Activated T-cell treated with anti-CD3 and anti-CD28 coated beads, Interleukin-2, amount 50 U/mL, for 24 hours (primary cell): ENCODE measurements around the gene TMEM256.
"Not testable (repeated sequence)": the region's sequence is repeated elsewhere in the genome, so short reads cannot be mapped to it uniquely, and the experiment has no call there.

Experiments used
- DNase-seq: peaks from one replicate; pipeline ENCODE4 v3.0.0-alpha.2; 2020
- H3K27ac Mint-ChIP-seq: 2 replicates; pipeline ENCODE4 v1.8.0; 2020; ENCODE audit warnings: mild to moderate bottlenecking, mixed read lengths
- H3K27me3 Mint-ChIP-seq: 2 replicates; pipeline ENCODE4 v1.8.0; 2020; ENCODE audit warnings: mixed read lengths
- H3K36me3 Mint-ChIP-seq: 2 replicates; pipeline ENCODE4 v1.8.0; 2020; ENCODE audit warnings: low read depth, mixed read lengths
- H3K4me1 Mint-ChIP-seq: 2 replicates; pipeline ENCODE4 v1.8.0; 2020; ENCODE audit warnings: low read depth, mixed read lengths
- H3K4me3 Mint-ChIP-seq: 2 replicates; pipeline ENCODE4 v1.8.0; 2020; ENCODE audit warnings: mild to moderate bottlenecking, moderate library complexity, mixed read lengths
- H3K9me3 Mint-ChIP-seq: 2 replicates; pipeline ENCODE4 v1.8.0; 2020; ENCODE audit warnings: mixed read lengths

TMEM256 gene

DNA sequence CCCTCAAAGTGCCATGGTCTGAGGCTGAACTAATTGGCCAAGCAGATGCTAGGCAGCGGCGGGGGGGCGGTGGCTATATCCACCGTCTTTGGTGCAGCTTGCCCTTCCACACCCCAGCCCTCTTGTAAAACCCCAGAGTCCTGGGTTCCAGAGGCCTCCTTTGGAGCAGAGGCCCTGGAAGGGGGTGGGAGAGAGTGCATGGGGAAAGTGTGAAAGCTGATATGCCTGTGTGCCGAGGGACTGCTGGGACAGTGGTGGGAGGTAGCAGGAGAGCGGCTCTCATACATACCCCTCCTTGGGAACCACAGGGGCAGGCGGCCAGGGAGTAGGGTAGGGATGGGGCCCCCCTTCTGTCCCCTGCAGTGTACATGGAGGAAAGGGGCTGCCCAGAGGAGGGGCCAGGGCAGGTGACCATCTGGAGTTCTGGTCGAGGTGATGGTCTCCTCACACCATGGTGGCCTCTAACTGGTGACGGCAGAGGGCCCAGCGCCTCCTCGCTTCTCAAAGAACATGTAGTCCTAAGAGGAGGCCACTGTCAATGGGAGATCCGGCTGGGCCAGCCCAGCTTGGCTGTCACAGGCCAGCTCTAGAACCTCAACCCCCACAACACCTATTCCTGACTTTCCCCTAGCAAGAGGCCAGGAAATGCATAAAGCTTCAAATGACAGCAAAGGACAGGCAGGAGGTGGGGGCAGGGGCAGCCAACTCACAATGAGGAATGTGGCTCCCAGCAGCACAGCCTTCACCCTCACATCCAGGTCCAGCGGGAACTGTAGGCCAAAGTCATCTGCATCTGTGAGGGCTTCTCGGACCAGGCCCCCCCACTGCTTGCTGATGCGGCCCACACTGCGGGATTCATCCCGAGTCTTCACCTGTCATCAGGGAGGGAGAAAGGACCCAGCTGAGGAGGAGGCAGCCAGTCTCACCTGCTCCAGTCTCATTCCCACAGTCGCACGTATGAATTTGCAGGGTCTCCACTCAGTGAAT lies 13.7 kb downstream of the TMEM256 start:
- Mint-ChIP-seq H3K36me3 (peaks cover 71% of the 10 kb centered on the region), H3K27me3 (no peaks in the 10 kb centered on the region), H3K27ac (peak overlapping the region; percentile 4), H3K4me1 (peaks cover 31% of the 10 kb centered on the region), H3K4me3 (no peak overlapping the region), H3K9me3 (no peaks in the 10 kb centered on the region)
- DNase-seq, result no peak

GRCh38 chr17:7388856-7389255 lies 15.0 kb downstream of the TMEM256 start:
- peaks cover 65% of the 10 kb centered on the region for H3K36me3 Mint-ChIP-seq
- no peak overlapping the region for H3K27ac Mint-ChIP-seq
- H3K4me1 Mint-ChIP-seq, result peaks cover 33% of the 10 kb centered on the region
- no peaks in the 10 kb centered on the region for H3K27me3 Mint-ChIP-seq
- H3K4me3 Mint-ChIP-seq, result no peak overlapping the region
- DNase-seq, result no peak
- H3K9me3 Mint-ChIP-seq, result no peaks in the 10 kb centered on the region

DNA sequence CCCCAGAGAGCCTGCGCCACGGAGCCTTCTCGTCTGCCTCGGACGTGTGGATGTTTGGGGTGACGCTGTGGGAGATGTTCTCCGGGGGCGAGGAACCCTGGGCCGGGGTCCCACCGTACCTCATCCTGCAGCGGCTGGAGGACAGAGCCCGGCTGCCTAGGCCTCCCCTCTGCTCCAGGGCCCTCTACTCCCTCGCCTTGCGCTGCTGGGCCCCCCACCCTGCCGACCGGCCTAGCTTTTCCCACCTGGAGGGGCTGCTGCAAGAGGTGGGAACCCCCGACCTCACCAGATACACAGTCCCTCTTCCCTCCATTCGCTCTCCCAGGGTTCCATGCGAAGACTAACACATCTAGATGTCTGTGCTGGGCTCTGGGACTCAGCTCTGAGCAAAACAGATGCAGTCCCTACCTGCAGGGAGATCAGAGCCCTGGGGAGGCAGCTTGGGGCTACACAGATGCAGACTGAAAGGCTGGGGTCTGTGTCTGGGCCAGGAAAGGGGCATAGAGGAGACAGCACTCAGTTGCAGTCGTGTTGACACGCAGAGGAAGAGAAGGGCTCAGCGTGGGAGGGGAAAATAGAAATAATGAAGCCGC lies 19.3 kb downstream of the TMEM256 start:
- DNase-seq, result no peak
- H3K9me3 Mint-ChIP-seq, result no peaks in the 10 kb centered on the region
- peaks cover 10% of the 10 kb centered on the region for H3K4me1 Mint-ChIP-seq
- H3K27ac Mint-ChIP-seq, result peak overlapping the region; percentile 85
- H3K4me3 Mint-ChIP-seq, result peak overlapping the region; percentile 78
- H3K36me3 Mint-ChIP-seq, result peaks cover 29% of the 10 kb centered on the region
- H3K27me3 Mint-ChIP-seq, result peaks cover 28% of the 10 kb centered on the region

- peaks cover 35% of the 10 kb centered on the region for H3K27me3 Mint-ChIP-seq
- peaks cover 10% of the 10 kb centered on the region for H3K4me1 Mint-ChIP-seq
- DNase-seq, result peak; percentile 91
Observed at GRCh38 chr17:7383742-7384488, 20.0 kb downstream of the TMEM256 start.

DNA sequence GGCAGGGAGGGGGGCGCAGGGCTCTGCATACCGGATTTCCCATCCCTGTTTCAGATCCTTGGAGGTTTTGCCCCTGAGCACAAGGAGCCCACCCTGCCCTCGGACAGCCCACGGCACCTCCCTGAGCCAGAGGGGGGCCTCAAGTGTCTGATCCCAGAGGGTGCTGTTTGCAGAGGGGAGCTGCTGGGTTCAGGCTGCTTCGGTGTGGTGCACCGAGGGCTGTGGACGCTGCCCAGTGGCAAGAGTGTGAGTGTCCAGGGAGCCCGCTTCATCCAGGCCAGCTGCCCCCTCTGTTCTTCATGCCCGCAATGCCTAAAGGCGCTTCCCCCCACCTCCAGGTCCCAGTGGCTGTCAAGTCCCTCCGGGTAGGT lies 20.5 kb downstream of the TMEM256 start:
- H3K36me3 Mint-ChIP-seq, result peaks cover 16% of the 10 kb centered on the region
- no peak for DNase-seq
- H3K27ac Mint-ChIP-seq, result no peak overlapping the region
- H3K9me3 Mint-ChIP-seq, result no peaks in the 10 kb centered on the region
- H3K27me3 Mint-ChIP-seq, result peaks cover 35% of the 10 kb centered on the region
- peaks cover 10% of the 10 kb centered on the region for H3K4me1 Mint-ChIP-seq
- peak overlapping the region; percentile 10 for H3K4me3 Mint-ChIP-seq

More at GRCh38 chr17:7383742-7384488, 20.0 kb downstream of the TMEM256 start:
- Mint-ChIP-seq H3K9me3 (no peaks in the 10 kb centered on the region), H3K4me3 (peak overlapping the region; percentile 78), H3K27ac (peak overlapping the region; percentile 85), H3K36me3 (peaks cover 22% of the 10 kb centered on the region)

DNA sequence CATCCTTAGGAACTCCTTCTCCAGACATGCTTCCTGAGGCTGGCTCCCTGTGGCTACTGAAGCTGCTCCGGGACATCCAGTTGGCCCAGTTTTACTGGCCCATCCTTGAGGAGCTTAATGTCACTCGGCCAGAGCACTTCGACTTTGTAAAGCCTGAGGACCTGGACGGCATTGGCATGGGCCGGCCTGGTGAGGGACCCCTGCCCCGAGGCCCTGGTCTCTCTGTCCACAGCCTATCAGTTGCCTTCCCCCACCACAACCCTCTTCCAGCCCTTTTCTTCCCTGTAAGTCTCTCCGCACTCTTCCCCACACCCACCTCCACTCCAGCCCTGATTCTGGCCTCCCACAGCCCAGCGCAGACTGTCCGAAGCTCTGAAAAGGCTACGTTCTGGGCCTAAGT lies 21.0 kb downstream of the TMEM256 start:
- H3K27me3 Mint-ChIP-seq, result peaks cover 35% of the 10 kb centered on the region
- peaks cover 10% of the 10 kb centered on the region for H3K4me1 Mint-ChIP-seq
- H3K27ac Mint-ChIP-seq, result no peak overlapping the region
- no peak for DNase-seq
- peaks cover 12% of the 10 kb centered on the region for H3K36me3 Mint-ChIP-seq
- no peak overlapping the region for H3K4me3 Mint-ChIP-seq
- no peaks in the 10 kb centered on the region for H3K9me3 Mint-ChIP-seq

- no peak within 1 kb of the TSS for H3K4me3 Mint-ChIP-seq
- no peaks in the 10 kb centered on the region for H3K9me3 Mint-ChIP-seq
- H3K4me1 Mint-ChIP-seq, result peaks cover 10% of the 10 kb centered on the region
- no peaks in the 10 kb centered on the region for H3K36me3 Mint-ChIP-seq
- H3K27me3 Mint-ChIP-seq, result peaks cover 42% of the 10 kb centered on the region
- DNase-seq, result no peak
- H3K27ac Mint-ChIP-seq, result peak within 1 kb of the TSS; percentile 40
Observed at GRCh38 chr17:7380855-7381683, 22.8 kb downstream of the TMEM256 start, which contains the start of gene TNK1. TNK1 (plus strand) TSS chr17:7381089; CDS start chr17:7382927, 1,838 bp downstream.

DNA sequence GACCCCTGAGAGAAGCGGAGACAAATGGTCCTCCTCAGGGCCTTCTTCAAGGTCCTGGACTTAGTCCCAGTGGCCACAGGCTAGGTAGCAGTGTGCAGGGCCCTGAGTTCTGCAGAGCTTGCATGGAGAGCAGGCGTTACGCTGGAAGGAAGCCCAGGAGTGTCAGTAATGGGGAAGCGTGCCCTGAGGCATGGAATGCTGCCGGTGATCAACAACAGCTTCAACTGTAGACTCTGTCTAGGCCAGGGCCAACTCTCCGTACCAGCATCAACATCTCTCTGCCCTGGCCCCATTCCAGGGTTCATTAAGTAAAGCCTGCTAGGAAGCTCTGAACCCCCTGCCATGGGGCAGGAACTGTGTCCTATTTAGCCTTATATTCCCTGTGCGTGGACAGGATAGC lies 23.6 kb downstream of the TMEM256 start:
- Mint-ChIP-seq H3K27me3 (peaks cover 42% of the 10 kb centered on the region), H3K4me1 (peaks cover 10% of the 10 kb centered on the region), H3K36me3 (no peaks in the 10 kb centered on the region), H3K4me3 (no peak overlapping the region), H3K27ac (no peak overlapping the region), H3K9me3 (no peaks in the 10 kb centered on the region)
- no peak for DNase-seq

- no peak for DNase-seq
- peaks cover 42% of the 10 kb centered on the region for H3K27me3 Mint-ChIP-seq
- H3K4me3 Mint-ChIP-seq, result no peak overlapping the region
- H3K9me3 Mint-ChIP-seq, result no peaks in the 10 kb centered on the region
- peaks cover 3% of the 10 kb centered on the region for H3K4me1 Mint-ChIP-seq
- H3K36me3 Mint-ChIP-seq, result no peaks in the 10 kb centered on the region
- no peak overlapping the region for H3K27ac Mint-ChIP-seq
Observed at GRCh38 chr17:7379134-7379533, 24.8 kb downstream of the TMEM256 start.

DNA sequence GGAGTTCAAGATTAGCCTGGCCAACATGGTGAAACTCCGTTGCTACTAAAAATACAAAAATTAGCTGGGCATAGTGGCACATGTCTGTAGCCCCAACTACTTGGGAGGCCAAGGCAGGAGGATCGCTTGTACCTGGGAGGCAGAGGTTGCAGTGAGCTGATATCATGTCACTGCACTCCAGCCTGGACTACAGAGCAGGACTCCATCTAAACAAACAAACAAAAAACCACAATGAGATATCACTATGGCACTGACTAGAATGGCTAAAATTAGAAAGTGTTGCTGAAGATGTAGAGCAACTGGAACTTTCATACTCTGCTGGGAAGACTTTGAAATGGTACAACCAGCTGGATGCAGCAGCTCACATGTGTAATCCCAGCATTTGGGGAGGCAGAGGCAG lies 29.5 kb downstream of the TMEM256 start:
- DNase-seq, result no peak
- H3K9me3 Mint-ChIP-seq, result no peaks in the 10 kb centered on the region
- no peaks in the 10 kb centered on the region for H3K36me3 Mint-ChIP-seq
- H3K27me3 Mint-ChIP-seq, result peaks cover 12% of the 10 kb centered on the region
- H3K4me1 Mint-ChIP-seq, result no peaks in the 10 kb centered on the region
- no peak overlapping the region for H3K27ac Mint-ChIP-seq
- no peak overlapping the region for H3K4me3 Mint-ChIP-seq

- no peaks in the 10 kb centered on the region for H3K27me3 Mint-ChIP-seq
- H3K27ac Mint-ChIP-seq, result no peak overlapping the region
- H3K36me3 Mint-ChIP-seq, result no peaks in the 10 kb centered on the region
Observed at GRCh38 chr17:7370853-7371252, 33.0 kb downstream of the TMEM256 start.

GRCh38 chr17:7369825-7370224 lies 34.1 kb downstream of the TMEM256 start:
- Mint-ChIP-seq H3K27ac (no peak overlapping the region), H3K9me3 (no peaks in the 10 kb centered on the region), H3K27me3 (no peaks in the 10 kb centered on the region), H3K4me1 (no peaks in the 10 kb centered on the region), H3K36me3 (no peaks in the 10 kb centered on the region), H3K4me3 (no peak overlapping the region)
- DNase-seq, result no peak

More at GRCh38 chr17:7370853-7371252, 33.0 kb downstream of the TMEM256 start:
- Mint-ChIP-seq H3K9me3 (no peaks in the 10 kb centered on the region), H3K4me1 (no peaks in the 10 kb centered on the region), H3K4me3 (no peak overlapping the region)
- no peak for DNase-seq

GRCh38 chr17:7368599-7368994 lies 35.3 kb downstream of the TMEM256 start:
- H3K4me3 Mint-ChIP-seq, DNase-seq, H3K27me3 Mint-ChIP-seq, H3K4me1 Mint-ChIP-seq, H3K36me3 Mint-ChIP-seq, H3K27ac Mint-ChIP-seq, H3K9me3 Mint-ChIP-seq: not testable (repeated sequence)
